ENCODE data around the gene TAPBPL.

DNA sequence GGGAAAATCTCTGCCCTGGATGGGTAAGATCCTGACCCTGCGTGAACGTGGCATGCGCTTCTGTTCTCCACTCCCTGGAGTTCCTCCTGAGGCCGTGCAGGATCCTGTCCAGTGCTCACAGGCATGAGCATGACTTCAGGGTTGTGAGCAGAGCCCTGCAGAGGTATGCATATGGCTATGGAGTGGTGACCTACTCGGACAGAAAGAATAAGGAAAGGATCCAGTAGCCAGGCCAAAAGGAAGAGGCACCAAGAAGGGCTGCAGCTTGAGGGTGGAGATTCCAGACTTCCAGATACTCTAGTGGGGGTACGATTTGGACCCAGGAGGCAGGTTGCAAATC, 27.9 kb upstream of the TAPBPL start:
- TF ChIP-seq, protein P1, sequence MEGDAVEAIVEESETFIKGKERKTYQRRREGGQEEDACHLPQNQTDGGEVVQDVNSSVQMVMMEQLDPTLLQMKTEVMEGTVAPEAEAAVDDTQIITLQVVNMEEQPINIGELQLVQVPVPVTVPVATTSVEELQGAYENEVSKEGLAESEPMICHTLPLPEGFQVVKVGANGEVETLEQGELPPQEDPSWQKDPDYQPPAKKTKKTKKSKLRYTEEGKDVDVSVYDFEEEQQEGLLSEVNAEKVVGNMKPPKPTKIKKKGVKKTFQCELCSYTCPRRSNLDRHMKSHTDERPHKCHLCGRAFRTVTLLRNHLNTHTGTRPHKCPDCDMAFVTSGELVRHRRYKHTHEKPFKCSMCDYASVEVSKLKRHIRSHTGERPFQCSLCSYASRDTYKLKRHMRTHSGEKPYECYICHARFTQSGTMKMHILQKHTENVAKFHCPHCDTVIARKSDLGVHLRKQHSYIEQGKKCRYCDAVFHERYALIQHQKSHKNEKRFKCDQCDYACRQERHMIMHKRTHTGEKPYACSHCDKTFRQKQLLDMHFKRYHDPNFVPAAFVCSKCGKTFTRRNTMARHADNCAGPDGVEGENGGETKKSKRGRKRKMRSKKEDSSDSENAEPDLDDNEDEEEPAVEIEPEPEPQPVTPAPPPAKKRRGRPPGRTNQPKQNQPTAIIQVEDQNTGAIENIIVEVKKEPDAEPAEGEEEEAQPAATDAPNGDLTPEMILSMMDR (IDR thresholded peaks at IDR 0.05; ENCODE audit: low read length): no peak
- TF ChIP-seq EZH2 (IDR thresholded peaks at IDR 0.05; ENCODE audit: borderline replicate concordance, low read length): no peak

Data from OCI-LY1 (cell line).